WTC11 (cell line): Measurements from ENCODE around the gene USP26. TPM values are rescaled to one million over a fixed set of nuclear protein-coding genes. Genes with fewer than 3 reads are reported as not detected.
A peak's percentile ranks its signal among the peaks of the same experiment; 100 is the strongest.

Experiments used
- ATAC-seq: fragments of 200-7000 bp; cut with Tn5 transposase; 2 replicates; pipeline ENCODE4 v1.10.0; 2021; ENCODE audit warnings: mild to moderate bottlenecking, moderate library complexity
- CTCF ChIA-PET: fragments of 300-600 bp; sonication (Branson Sonifier 250); formaldehyde crosslinking; loops from one replicate; lab custom pipeline; 2021; ENCODE audit warnings: antibody characterized with exemption; lab: Charles Lee
- POLR2A ChIA-PET: fragments of 350-600 bp; sonication (Branson Sonifier 250); formaldehyde crosslinking; loops from one replicate; lab custom pipeline; 2021; ENCODE audit warnings: antibody characterized with exemption; lab: Charles Lee
- DNase-seq: peaks from one replicate; pipeline ENCODE4 v3.0.0; 2021; ENCODE audit warnings: low spot score
- H3K27ac Mint-ChIP-seq: 2 replicates; pipeline ENCODE4 v1.8.0; 2021; ENCODE audit warnings: mixed read lengths
- H3K27me3 Mint-ChIP-seq: 2 replicates; pipeline ENCODE4 v1.8.0; 2021; ENCODE audit warnings: low read depth, mild to moderate bottlenecking, moderate library complexity, mixed read lengths
- H3K36me3 Mint-ChIP-seq: 2 replicates; pipeline ENCODE4 v1.8.0; 2021; ENCODE audit warnings: mixed read lengths
- H3K4me1 Mint-ChIP-seq: 2 replicates; pipeline ENCODE4 v1.8.0; 2022; ENCODE audit warnings: mixed read lengths
- H3K4me3 Mint-ChIP-seq: 2 replicates; pipeline ENCODE4 v1.8.0; 2021; ENCODE audit warnings: mild to moderate bottlenecking, moderate library complexity, mixed read lengths
- H3K9me3 Mint-ChIP-seq: 2 replicates; pipeline ENCODE4 v1.8.0; 2021; ENCODE audit warnings: mixed read lengths
- ELF4 ChIP-seq: sonication (generic); formaldehyde crosslinking; IDR thresholded peaks from 2 replicates; pipeline ENCODE4 v1.8.1; 2022; ENCODE audit warnings: low read depth, mild to moderate bottlenecking, moderate library complexity, missing genetic modification reagents
- FOXK1 ChIP-seq: sonication (generic); formaldehyde crosslinking; IDR thresholded peaks from 2 replicates; pipeline ENCODE4 v1.8.0; 2022; ENCODE audit warnings: mild to moderate bottlenecking, moderate library complexity, missing genetic modification reagents
- FOXP1 ChIP-seq: sonication (generic); formaldehyde crosslinking; IDR thresholded peaks from 2 replicates; pipeline ENCODE4 v1.8.0; 2022; ENCODE audit warnings: missing genetic modification reagents, mild to moderate bottlenecking, moderate library complexity, borderline replicate concordance
- HMGA2 ChIP-seq: fragments of 250-450 bp; sonication (Bioruptor Pico); IDR thresholded peaks from 2 replicates; pipeline ENCODE4 v1.4.0; 2021; ENCODE audit warnings: mild to moderate bottlenecking, moderate library complexity
- IRF2 ChIP-seq: sonication (generic); formaldehyde crosslinking; IDR thresholded peaks from 2 replicates; pipeline ENCODE4 v1.8.0; 2022; ENCODE audit warnings: low read depth, missing genetic modification reagents, borderline replicate concordance
- NFATC4 ChIP-seq: fragments of 250-450 bp; sonication (Bioruptor Pico); IDR thresholded peaks from 2 replicates; pipeline ENCODE4 v1.9.0; 2021; ENCODE audit warnings: mild to moderate bottlenecking
- SMAD4 ChIP-seq: sonication (generic); formaldehyde crosslinking; IDR thresholded peaks from 2 replicates; pipeline ENCODE4 v1.8.0; 2022; ENCODE audit warnings: mild to moderate bottlenecking, missing genetic modification reagents
- ZBTB21 ChIP-seq: sonication (generic); formaldehyde crosslinking; IDR thresholded peaks from 2 replicates; pipeline ENCODE4 v1.8.1; 2023; ENCODE audit warnings: mild to moderate bottlenecking, missing genetic modification reagents, borderline replicate concordance
- ZNF121 ChIP-seq: sonication (generic); formaldehyde crosslinking; IDR thresholded peaks from 2 replicates; pipeline ENCODE4 v1.8.0; 2023; ENCODE audit warnings: missing genetic modification reagents
- ZNF423 ChIP-seq: fragments of 250-450 bp; sonication (Bioruptor Pico); IDR thresholded peaks from 2 replicates; pipeline ENCODE4 v2.1.2; 2022; ENCODE audit warnings: mild to moderate bottlenecking, moderate library complexity
- total RNA-seq: library from RNA; stranded (reverse); gene quantifications from 3 replicates; pipeline ENCODE4 v1.2.3, GENCODE V29; 2021
- TF ChIP-seq, protein P1 (sequence below): fragments of 200-600 bp; IDR thresholded peaks from 2 replicates; pipeline ENCODE4 v1.8.0; 2022; ENCODE audit warnings: antibody characterized with exemption
- TF ChIP-seq, protein P2 (sequence below): fragments of 250-450 bp; sonication (Bioruptor Pico); IDR thresholded peaks from 2 replicates; pipeline ENCODE4 v1.8.0; 2021; ENCODE audit warnings: mild to moderate bottlenecking
- TF ChIP-seq, protein P3 (sequence below): fragments of 250-450 bp; sonication (Bioruptor Pico); IDR thresholded peaks from 2 replicates; pipeline ENCODE4 v1.9.0; 2021; ENCODE audit warnings: mild to moderate bottlenecking
- TF ChIP-seq, protein P4 (sequence below): sonication (generic); formaldehyde crosslinking; IDR thresholded peaks from 2 replicates; pipeline ENCODE4 v1.8.1; 2023; ENCODE audit warnings: mild to moderate bottlenecking, missing genetic modification reagents
- TF ChIP-seq, protein P5 (sequence below): sonication (generic); formaldehyde crosslinking; IDR thresholded peaks from 2 replicates; pipeline ENCODE4 v1.8.1; 2023; ENCODE audit warnings: mild to moderate bottlenecking, missing genetic modification reagents, moderate library complexity
- TF ChIP-seq, protein P6 (sequence below): sonication (generic); formaldehyde crosslinking; conservative IDR thresholded peaks from 2 replicates; pipeline ENCODE4 v1.8.1; 2023; ENCODE audit warnings: mild to moderate bottlenecking, low read depth, missing genetic modification reagents, moderate library complexity
- TF ChIP-seq, protein P7 (sequence below): sonication (generic); formaldehyde crosslinking; IDR thresholded peaks from 2 replicates; pipeline ENCODE4 v1.8.1; 2022; ENCODE audit warnings: mild to moderate bottlenecking, moderate library complexity, missing genetic modification reagents
- TF ChIP-seq, protein P8 (sequence below): sonication (generic); formaldehyde crosslinking; IDR thresholded peaks from 2 replicates; pipeline ENCODE4 v1.8.1; 2022; ENCODE audit warnings: low read depth, mild to moderate bottlenecking, moderate library complexity, missing genetic modification reagents, borderline replicate concordance

The USP26 gene
- total RNA-seq, 1 experiment from 2014 or later = 0.11 TPM

DNA sequence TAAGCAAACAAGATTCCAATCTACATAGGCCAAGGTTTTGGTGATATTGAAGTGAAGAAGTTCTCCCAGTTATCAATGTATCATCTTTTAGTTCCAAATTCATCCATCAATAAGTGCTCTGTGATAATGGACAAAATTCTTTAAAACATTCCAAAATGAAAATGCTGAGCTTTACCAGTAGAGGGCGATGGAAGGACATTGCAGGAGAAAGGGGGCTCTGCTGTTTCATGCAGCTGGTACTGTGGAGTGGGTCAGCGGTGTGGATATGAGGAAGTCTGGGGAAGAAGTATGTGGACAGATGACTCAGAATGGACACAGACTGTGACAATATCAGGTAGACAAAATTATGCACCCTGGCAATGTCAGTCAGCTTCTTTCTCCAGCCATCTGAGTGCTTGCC is 91.9 kb downstream of the USP26 start:
- no peak for DNase-seq
- Mint-ChIP-seq H3K4me1 (no peaks in the 10 kb centered on the region), H3K4me3 (no peak overlapping the region)
- no peak for TF ChIP-seq NFATC4 (CRISPR knock-in tag)
- TF ChIP-seq, protein P1, sequence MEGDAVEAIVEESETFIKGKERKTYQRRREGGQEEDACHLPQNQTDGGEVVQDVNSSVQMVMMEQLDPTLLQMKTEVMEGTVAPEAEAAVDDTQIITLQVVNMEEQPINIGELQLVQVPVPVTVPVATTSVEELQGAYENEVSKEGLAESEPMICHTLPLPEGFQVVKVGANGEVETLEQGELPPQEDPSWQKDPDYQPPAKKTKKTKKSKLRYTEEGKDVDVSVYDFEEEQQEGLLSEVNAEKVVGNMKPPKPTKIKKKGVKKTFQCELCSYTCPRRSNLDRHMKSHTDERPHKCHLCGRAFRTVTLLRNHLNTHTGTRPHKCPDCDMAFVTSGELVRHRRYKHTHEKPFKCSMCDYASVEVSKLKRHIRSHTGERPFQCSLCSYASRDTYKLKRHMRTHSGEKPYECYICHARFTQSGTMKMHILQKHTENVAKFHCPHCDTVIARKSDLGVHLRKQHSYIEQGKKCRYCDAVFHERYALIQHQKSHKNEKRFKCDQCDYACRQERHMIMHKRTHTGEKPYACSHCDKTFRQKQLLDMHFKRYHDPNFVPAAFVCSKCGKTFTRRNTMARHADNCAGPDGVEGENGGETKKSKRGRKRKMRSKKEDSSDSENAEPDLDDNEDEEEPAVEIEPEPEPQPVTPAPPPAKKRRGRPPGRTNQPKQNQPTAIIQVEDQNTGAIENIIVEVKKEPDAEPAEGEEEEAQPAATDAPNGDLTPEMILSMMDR = peak; percentile 40
- TF ChIP-seq, all 79 proteins: peak for 1
- POLR2A ChIA-PET = no interaction called here
- Mint-ChIP-seq H3K9me3 (peaks cover 18% of the 10 kb centered on the region), H3K27ac (no peak overlapping the region), H3K36me3 (peaks cover 12% of the 10 kb centered on the region), H3K27me3 (peaks cover 3% of the 10 kb centered on the region; the same call in 1 of the 2 replicates)
- CTCF ChIA-PET = interaction anchor here (0.5 to 2.0 kb wide), 22 partner anchors 9 to 1134 kb away, joined by 3 to 9 read pairs (median 4); no protein-coding TSS in a partner anchor
- peak; percentile 36; the same call in 1 of the 2 replicates for ATAC-seq

DNA sequence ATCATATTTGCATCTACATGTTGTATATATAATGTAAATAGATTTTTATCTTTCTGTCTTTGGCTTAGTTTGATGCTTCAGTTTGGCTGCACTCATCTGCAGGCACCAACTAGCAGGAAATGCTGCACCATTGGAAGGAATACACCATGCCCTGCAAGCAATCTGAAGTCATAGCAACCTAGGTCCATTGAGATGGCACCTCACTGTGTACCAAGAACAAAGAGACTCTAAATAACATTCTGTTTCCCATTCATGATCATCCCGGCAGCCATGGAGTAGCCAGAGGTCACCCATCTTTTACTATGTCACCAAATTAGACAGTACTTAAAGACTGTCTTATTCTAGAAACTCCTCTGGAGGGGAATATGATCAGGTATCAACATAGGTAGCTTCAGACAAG is 97.7 kb downstream of the USP26 start:
- H3K4me1 Mint-ChIP-seq = peaks cover 13% of the 10 kb centered on the region
- no peaks in the 10 kb centered on the region for H3K9me3 Mint-ChIP-seq
- ATAC-seq = no peak
- H3K36me3 Mint-ChIP-seq = no peaks in the 10 kb centered on the region
- H3K27me3 Mint-ChIP-seq = no peaks in the 10 kb centered on the region; the same call in 1 of the 2 replicates
- CTCF ChIA-PET = no interaction called here
- POLR2A ChIA-PET = no interaction called here
- TF ChIP-seq FOXK1 (CRISPR knock-in tag) = no peak
- TF ChIP-seq, protein P2, sequence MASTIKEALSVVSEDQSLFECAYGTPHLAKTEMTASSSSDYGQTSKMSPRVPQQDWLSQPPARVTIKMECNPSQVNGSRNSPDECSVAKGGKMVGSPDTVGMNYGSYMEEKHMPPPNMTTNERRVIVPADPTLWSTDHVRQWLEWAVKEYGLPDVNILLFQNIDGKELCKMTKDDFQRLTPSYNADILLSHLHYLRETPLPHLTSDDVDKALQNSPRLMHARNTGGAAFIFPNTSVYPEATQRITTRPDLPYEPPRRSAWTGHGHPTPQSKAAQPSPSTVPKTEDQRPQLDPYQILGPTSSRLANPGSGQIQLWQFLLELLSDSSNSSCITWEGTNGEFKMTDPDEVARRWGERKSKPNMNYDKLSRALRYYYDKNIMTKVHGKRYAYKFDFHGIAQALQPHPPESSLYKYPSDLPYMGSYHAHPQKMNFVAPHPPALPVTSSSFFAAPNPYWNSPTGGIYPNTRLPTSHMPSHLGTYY (CRISPR knock-in tag) = no peak
- TF ChIP-seq, protein P3, sequence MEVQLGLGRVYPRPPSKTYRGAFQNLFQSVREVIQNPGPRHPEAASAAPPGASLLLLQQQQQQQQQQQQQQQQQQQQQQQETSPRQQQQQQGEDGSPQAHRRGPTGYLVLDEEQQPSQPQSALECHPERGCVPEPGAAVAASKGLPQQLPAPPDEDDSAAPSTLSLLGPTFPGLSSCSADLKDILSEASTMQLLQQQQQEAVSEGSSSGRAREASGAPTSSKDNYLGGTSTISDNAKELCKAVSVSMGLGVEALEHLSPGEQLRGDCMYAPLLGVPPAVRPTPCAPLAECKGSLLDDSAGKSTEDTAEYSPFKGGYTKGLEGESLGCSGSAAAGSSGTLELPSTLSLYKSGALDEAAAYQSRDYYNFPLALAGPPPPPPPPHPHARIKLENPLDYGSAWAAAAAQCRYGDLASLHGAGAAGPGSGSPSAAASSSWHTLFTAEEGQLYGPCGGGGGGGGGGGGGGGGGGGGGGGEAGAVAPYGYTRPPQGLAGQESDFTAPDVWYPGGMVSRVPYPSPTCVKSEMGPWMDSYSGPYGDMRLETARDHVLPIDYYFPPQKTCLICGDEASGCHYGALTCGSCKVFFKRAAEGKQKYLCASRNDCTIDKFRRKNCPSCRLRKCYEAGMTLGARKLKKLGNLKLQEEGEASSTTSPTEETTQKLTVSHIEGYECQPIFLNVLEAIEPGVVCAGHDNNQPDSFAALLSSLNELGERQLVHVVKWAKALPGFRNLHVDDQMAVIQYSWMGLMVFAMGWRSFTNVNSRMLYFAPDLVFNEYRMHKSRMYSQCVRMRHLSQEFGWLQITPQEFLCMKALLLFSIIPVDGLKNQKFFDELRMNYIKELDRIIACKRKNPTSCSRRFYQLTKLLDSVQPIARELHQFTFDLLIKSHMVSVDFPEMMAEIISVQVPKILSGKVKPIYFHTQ (CRISPR knock-in tag) = no peak
- no peak for TF ChIP-seq ELF4 (CRISPR knock-in tag)
- TF ChIP-seq FOXP1 (CRISPR knock-in tag) = no peak
- TF ChIP-seq IRF2 = no peak
- TF ChIP-seq, protein P4, sequence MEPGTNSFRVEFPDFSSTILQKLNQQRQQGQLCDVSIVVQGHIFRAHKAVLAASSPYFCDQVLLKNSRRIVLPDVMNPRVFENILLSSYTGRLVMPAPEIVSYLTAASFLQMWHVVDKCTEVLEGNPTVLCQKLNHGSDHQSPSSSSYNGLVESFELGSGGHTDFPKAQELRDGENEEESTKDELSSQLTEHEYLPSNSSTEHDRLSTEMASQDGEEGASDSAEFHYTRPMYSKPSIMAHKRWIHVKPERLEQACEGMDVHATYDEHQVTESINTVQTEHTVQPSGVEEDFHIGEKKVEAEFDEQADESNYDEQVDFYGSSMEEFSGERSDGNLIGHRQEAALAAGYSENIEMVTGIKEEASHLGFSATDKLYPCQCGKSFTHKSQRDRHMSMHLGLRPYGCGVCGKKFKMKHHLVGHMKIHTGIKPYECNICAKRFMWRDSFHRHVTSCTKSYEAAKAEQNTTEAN = no peak
- TF ChIP-seq, protein P5, sequence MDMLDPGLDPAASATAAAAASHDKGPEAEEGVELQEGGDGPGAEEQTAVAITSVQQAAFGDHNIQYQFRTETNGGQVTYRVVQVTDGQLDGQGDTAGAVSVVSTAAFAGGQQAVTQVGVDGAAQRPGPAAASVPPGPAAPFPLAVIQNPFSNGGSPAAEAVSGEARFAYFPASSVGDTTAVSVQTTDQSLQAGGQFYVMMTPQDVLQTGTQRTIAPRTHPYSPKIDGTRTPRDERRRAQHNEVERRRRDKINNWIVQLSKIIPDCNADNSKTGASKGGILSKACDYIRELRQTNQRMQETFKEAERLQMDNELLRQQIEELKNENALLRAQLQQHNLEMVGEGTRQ (CRISPR knock-in tag) = no peak
- TF ChIP-seq ZBTB21 (CRISPR knock-in tag) = no peak
- no peak for DNase-seq
- H3K4me3 Mint-ChIP-seq = no peak overlapping the region
- no peak overlapping the region for H3K27ac Mint-ChIP-seq

DNA sequence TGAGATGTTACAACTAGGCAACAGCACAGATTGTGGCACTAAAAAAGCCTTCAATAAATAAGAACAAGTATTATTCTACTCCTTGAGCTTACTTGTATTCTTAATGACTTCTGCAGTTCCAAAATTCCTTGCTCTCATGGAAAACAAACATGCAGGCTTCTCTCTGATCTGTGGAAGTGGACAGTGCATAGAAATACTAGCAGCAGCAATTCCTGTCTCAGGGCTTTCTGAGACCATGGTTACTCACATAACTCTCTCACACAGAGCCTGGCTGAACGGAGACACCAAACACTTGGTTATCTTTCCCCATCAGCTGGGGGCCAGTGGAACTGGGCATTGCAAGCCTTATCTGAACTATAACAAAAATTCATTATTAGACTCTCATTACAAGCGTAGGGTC is 106.1 kb downstream of the USP26 start:
- Mint-ChIP-seq H3K27ac (no peak overlapping the region), H3K4me1 (0 out of 2 replicates have a peak, but pooled peaks cover 2% of the 10 kb centered on the region), H3K4me3 (no peak overlapping the region), H3K27me3 (no peaks in the 10 kb centered on the region), H3K9me3 (no peaks in the 10 kb centered on the region), H3K36me3 (no peaks in the 10 kb centered on the region)
- CTCF ChIA-PET = interaction anchor here (1.3 kb wide), 1 partner anchor 14 kb away, joined by 3 read pairs; no protein-coding TSS in a partner anchor
- no peak for DNase-seq
- no peak for ATAC-seq
- POLR2A ChIA-PET = no interaction called here
- TF ChIP-seq, protein P6, sequence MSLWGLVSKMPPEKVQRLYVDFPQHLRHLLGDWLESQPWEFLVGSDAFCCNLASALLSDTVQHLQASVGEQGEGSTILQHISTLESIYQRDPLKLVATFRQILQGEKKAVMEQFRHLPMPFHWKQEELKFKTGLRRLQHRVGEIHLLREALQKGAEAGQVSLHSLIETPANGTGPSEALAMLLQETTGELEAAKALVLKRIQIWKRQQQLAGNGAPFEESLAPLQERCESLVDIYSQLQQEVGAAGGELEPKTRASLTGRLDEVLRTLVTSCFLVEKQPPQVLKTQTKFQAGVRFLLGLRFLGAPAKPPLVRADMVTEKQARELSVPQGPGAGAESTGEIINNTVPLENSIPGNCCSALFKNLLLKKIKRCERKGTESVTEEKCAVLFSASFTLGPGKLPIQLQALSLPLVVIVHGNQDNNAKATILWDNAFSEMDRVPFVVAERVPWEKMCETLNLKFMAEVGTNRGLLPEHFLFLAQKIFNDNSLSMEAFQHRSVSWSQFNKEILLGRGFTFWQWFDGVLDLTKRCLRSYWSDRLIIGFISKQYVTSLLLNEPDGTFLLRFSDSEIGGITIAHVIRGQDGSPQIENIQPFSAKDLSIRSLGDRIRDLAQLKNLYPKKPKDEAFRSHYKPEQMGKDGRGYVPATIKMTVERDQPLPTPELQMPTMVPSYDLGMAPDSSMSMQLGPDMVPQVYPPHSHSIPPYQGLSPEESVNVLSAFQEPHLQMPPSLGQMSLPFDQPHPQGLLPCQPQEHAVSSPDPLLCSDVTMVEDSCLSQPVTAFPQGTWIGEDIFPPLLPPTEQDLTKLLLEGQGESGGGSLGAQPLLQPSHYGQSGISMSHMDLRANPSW (CRISPR knock-in tag) = no peak
- no peak for TF ChIP-seq ZNF121 (CRISPR knock-in tag)
- no peak for TF ChIP-seq ZNF423 (CRISPR knock-in tag)
- TF ChIP-seq, protein P7, sequence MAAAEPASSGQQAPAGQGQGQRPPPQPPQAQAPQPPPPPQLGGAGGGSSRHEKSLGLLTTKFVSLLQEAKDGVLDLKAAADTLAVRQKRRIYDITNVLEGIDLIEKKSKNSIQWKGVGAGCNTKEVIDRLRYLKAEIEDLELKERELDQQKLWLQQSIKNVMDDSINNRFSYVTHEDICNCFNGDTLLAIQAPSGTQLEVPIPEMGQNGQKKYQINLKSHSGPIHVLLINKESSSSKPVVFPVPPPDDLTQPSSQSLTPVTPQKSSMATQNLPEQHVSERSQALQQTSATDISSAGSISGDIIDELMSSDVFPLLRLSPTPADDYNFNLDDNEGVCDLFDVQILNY (CRISPR knock-in tag) = no peak
- TF ChIP-seq FOXP1 (CRISPR knock-in tag) = no peak
- no peak for TF ChIP-seq SMAD4 (CRISPR knock-in tag)
- no peak for TF ChIP-seq HMGA2 (CRISPR knock-in tag)
- TF ChIP-seq, protein P8, sequence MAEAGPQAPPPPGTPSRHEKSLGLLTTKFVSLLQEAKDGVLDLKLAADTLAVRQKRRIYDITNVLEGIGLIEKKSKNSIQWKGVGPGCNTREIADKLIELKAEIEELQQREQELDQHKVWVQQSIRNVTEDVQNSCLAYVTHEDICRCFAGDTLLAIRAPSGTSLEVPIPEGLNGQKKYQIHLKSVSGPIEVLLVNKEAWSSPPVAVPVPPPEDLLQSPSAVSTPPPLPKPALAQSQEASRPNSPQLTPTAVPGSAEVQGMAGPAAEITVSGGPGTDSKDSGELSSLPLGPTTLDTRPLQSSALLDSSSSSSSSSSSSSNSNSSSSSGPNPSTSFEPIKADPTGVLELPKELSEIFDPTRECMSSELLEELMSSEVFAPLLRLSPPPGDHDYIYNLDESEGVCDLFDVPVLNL (CRISPR knock-in tag) = no peak
